ENCODE measurements around the gene NEK11.
"Not testable (repeated sequence)": the region's sequence is repeated elsewhere in the genome, so short reads cannot be mapped to it uniquely, and the experiment has no call there.

DNA sequence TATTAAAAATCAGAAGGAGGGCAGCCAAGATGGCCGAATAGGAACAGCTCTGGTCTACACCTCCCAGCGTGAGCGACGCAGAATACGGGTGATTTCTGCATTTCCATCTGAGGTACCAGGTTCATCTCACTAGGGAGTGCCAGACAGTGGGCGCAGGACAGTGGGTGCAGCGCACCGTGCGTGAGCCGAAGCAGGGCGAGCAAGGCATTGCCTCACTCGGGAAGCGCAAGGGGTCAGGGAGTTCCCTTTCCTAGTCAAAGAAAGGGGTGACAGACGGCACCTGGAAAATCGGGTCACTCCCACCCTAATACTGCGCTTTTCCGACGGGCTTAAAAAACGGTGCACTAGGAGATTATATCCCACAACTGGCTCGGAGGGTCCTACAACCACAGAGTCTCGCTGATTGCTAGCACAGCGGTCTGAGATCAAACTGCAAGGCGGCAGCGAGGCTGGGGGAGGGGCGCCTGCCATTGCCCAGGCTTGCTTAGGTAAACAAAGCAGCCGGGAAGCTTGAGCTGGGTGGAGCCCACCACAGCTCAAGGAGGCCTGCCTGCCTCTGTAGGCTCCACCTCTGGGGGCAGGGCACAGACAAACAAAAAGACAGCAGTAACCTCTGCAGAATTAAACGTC, 304.9 kb downstream of the NEK11 start:
- TF ChIP-seq, protein P1, sequence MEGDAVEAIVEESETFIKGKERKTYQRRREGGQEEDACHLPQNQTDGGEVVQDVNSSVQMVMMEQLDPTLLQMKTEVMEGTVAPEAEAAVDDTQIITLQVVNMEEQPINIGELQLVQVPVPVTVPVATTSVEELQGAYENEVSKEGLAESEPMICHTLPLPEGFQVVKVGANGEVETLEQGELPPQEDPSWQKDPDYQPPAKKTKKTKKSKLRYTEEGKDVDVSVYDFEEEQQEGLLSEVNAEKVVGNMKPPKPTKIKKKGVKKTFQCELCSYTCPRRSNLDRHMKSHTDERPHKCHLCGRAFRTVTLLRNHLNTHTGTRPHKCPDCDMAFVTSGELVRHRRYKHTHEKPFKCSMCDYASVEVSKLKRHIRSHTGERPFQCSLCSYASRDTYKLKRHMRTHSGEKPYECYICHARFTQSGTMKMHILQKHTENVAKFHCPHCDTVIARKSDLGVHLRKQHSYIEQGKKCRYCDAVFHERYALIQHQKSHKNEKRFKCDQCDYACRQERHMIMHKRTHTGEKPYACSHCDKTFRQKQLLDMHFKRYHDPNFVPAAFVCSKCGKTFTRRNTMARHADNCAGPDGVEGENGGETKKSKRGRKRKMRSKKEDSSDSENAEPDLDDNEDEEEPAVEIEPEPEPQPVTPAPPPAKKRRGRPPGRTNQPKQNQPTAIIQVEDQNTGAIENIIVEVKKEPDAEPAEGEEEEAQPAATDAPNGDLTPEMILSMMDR (IDR thresholded peaks at IDR 0.05), result not testable (repeated sequence)
- TF ChIP-seq POLR2A (IDR thresholded peaks at IDR 0.05), result not testable (repeated sequence)
